ENCODE measurements around the gene MMAB.

MMAB gene

GRCh38 chr12:109573029-109573913 is at the start of gene MMAB, which contains the start of gene MVK:
MMAB (minus strand) TSS chr12:109573504; CDS start chr12:109573480, 24 bp downstream.
MVK (plus strand) TSS chr12:109573794; CDS start chr12:109574823, 1,029 bp downstream.
- Mint-ChIP-seq H3K27ac (peak within 1 kb of the TSS; percentile 97), H3K4me1 (ENCODE audit: low read depth) (peaks cover 25% of the 10 kb centered on the region), H3K4me3 (peak within 1 kb of the TSS; percentile 91), H3K27me3 (ENCODE audit: low read depth) (no peaks in the 10 kb centered on the region), H3K36me3 (ENCODE audit: low read depth) (peaks cover 24% of the 10 kb centered on the region), H3K9me3 (no peaks in the 10 kb centered on the region)
- peak; percentile 99 for DNase-seq (ENCODE audit: low spot score)

GRCh38 chr12:109621901-109622364 is 48.6 kb upstream of the MMAB start:
- no peak overlapping the region for H3K27ac Mint-ChIP-seq
- no peaks in the 10 kb centered on the region for H3K9me3 Mint-ChIP-seq
- DNase-seq (ENCODE audit: low spot score) = no peak
- H3K36me3 Mint-ChIP-seq (ENCODE audit: low read depth) = no peaks in the 10 kb centered on the region
- H3K4me1 Mint-ChIP-seq (ENCODE audit: low read depth) = peaks cover 2% of the 10 kb centered on the region
- no peak overlapping the region for H3K4me3 Mint-ChIP-seq
- peaks cover 20% of the 10 kb centered on the region for H3K27me3 Mint-ChIP-seq (ENCODE audit: low read depth)

GRCh38 chr12:109621211-109621694 is 47.9 kb upstream of the MMAB start:
- no peak overlapping the region for H3K4me3 Mint-ChIP-seq
- H3K9me3 Mint-ChIP-seq = no peaks in the 10 kb centered on the region
- peaks cover 2% of the 10 kb centered on the region for H3K4me1 Mint-ChIP-seq (ENCODE audit: low read depth)
- no peak for DNase-seq (ENCODE audit: low spot score)
- no peaks in the 10 kb centered on the region for H3K36me3 Mint-ChIP-seq (ENCODE audit: low read depth)
- H3K27ac Mint-ChIP-seq = no peak overlapping the region
- H3K27me3 Mint-ChIP-seq (ENCODE audit: low read depth) = peaks cover 20% of the 10 kb centered on the region

- H3K4me3 Mint-ChIP-seq = no peak overlapping the region
- H3K4me1 Mint-ChIP-seq (ENCODE audit: low read depth) = peaks cover 2% of the 10 kb centered on the region
- no peak for DNase-seq (ENCODE audit: low spot score)
- H3K36me3 Mint-ChIP-seq (ENCODE audit: low read depth) = no peaks in the 10 kb centered on the region
- peaks cover 20% of the 10 kb centered on the region for H3K27me3 Mint-ChIP-seq (ENCODE audit: low read depth)
- H3K27ac Mint-ChIP-seq = no peak overlapping the region
- no peaks in the 10 kb centered on the region for H3K9me3 Mint-ChIP-seq
These were observed 45.8 kb upstream of the MMAB start for GRCh38 chr12:109619002-109619604.

- Mint-ChIP-seq H3K9me3 (no peaks in the 10 kb centered on the region), H3K27ac (no peak overlapping the region), H3K4me1 (ENCODE audit: low read depth) (peaks cover 2% of the 10 kb centered on the region), H3K27me3 (ENCODE audit: low read depth) (peaks cover 23% of the 10 kb centered on the region), H3K36me3 (ENCODE audit: low read depth) (no peaks in the 10 kb centered on the region), H3K4me3 (no peak overlapping the region)
- no peak for DNase-seq (ENCODE audit: low spot score)
These were observed 44.8 kb upstream of the MMAB start for GRCh38 chr12:109618082-109618481.

GRCh38 chr12:109617491-109617890 is 44.2 kb upstream of the MMAB start:
- no peak overlapping the region for H3K4me3 Mint-ChIP-seq
- H3K9me3 Mint-ChIP-seq = no peaks in the 10 kb centered on the region
- peaks cover 2% of the 10 kb centered on the region for H3K4me1 Mint-ChIP-seq (ENCODE audit: low read depth)
- no peak for DNase-seq (ENCODE audit: low spot score)
- no peaks in the 10 kb centered on the region for H3K36me3 Mint-ChIP-seq (ENCODE audit: low read depth)
- no peak overlapping the region for H3K27ac Mint-ChIP-seq
- peaks cover 21% of the 10 kb centered on the region for H3K27me3 Mint-ChIP-seq (ENCODE audit: low read depth)

GRCh38 chr12:109615556-109616229 is 42.4 kb upstream of the MMAB start:
- H3K9me3 Mint-ChIP-seq = no peaks in the 10 kb centered on the region
- DNase-seq (ENCODE audit: low spot score) = no peak
- H3K4me1 Mint-ChIP-seq (ENCODE audit: low read depth) = no peaks in the 10 kb centered on the region
- peaks cover 6% of the 10 kb centered on the region for H3K27me3 Mint-ChIP-seq (ENCODE audit: low read depth)
- no peaks in the 10 kb centered on the region for H3K36me3 Mint-ChIP-seq (ENCODE audit: low read depth)
- no peak overlapping the region for H3K4me3 Mint-ChIP-seq
- H3K27ac Mint-ChIP-seq = no peak overlapping the region

GRCh38 chr12:109613649-109614455 is 40.5 kb upstream of the MMAB start:
- H3K36me3 Mint-ChIP-seq (ENCODE audit: low read depth) = no peaks in the 10 kb centered on the region
- H3K27me3 Mint-ChIP-seq (ENCODE audit: low read depth) = peaks cover 13% of the 10 kb centered on the region
- no peak overlapping the region for H3K4me3 Mint-ChIP-seq
- H3K4me1 Mint-ChIP-seq (ENCODE audit: low read depth) = no peaks in the 10 kb centered on the region
- no peaks in the 10 kb centered on the region for H3K9me3 Mint-ChIP-seq
- no peak overlapping the region for H3K27ac Mint-ChIP-seq
- no peak for DNase-seq (ENCODE audit: low spot score)

GRCh38 chr12:109612975-109613502 is 39.7 kb upstream of the MMAB start:
- Mint-ChIP-seq H3K36me3 (ENCODE audit: low read depth) (no peaks in the 10 kb centered on the region), H3K4me1 (ENCODE audit: low read depth) (no peaks in the 10 kb centered on the region), H3K4me3 (no peak overlapping the region), H3K27me3 (ENCODE audit: low read depth) (peaks cover 20% of the 10 kb centered on the region), H3K9me3 (no peaks in the 10 kb centered on the region), H3K27ac (no peak overlapping the region)
- DNase-seq (ENCODE audit: low spot score) = no peak

- DNase-seq (ENCODE audit: low spot score) = no peak
- H3K27ac Mint-ChIP-seq = no peak overlapping the region
- no peaks in the 10 kb centered on the region for H3K9me3 Mint-ChIP-seq
- no peaks in the 10 kb centered on the region for H3K36me3 Mint-ChIP-seq (ENCODE audit: low read depth)
- H3K4me1 Mint-ChIP-seq (ENCODE audit: low read depth) = no peaks in the 10 kb centered on the region
- peaks cover 26% of the 10 kb centered on the region for H3K27me3 Mint-ChIP-seq (ENCODE audit: low read depth)
- no peak overlapping the region for H3K4me3 Mint-ChIP-seq
These were observed 38.7 kb upstream of the MMAB start for GRCh38 chr12:109612003-109612402.

- Mint-ChIP-seq H3K27ac (no peak overlapping the region), H3K4me1 (ENCODE audit: low read depth) (no peaks in the 10 kb centered on the region), H3K9me3 (no peaks in the 10 kb centered on the region), H3K27me3 (ENCODE audit: low read depth) (peaks cover 29% of the 10 kb centered on the region), H3K4me3 (no peak overlapping the region), H3K36me3 (ENCODE audit: low read depth) (no peaks in the 10 kb centered on the region)
- DNase-seq (ENCODE audit: low spot score) = no peak
These were observed 37.9 kb upstream of the MMAB start for GRCh38 chr12:109611223-109611622.

GRCh38 chr12:109610523-109610922 is 37.2 kb upstream of the MMAB start:
- H3K4me3 Mint-ChIP-seq = no peak overlapping the region
- H3K27me3 Mint-ChIP-seq (ENCODE audit: low read depth) = peaks cover 29% of the 10 kb centered on the region
- no peaks in the 10 kb centered on the region for H3K4me1 Mint-ChIP-seq (ENCODE audit: low read depth)
- no peak for DNase-seq (ENCODE audit: low spot score)
- no peaks in the 10 kb centered on the region for H3K36me3 Mint-ChIP-seq (ENCODE audit: low read depth)
- no peaks in the 10 kb centered on the region for H3K9me3 Mint-ChIP-seq
- H3K27ac Mint-ChIP-seq = no peak overlapping the region

- no peak for DNase-seq (ENCODE audit: low spot score)
- Mint-ChIP-seq H3K4me3 (no peak overlapping the region), H3K27ac (no peak overlapping the region), H3K27me3 (ENCODE audit: low read depth) (peaks cover 33% of the 10 kb centered on the region), H3K9me3 (no peaks in the 10 kb centered on the region), H3K36me3 (ENCODE audit: low read depth) (no peaks in the 10 kb centered on the region), H3K4me1 (ENCODE audit: low read depth) (no peaks in the 10 kb centered on the region)
These were observed 36.0 kb upstream of the MMAB start for GRCh38 chr12:109609342-109609741.

All from T-helper 2 cell treated with Interferon-gamma antibody and Interleukin-4, amounts not matched to agents 5 μg/mL and 100 μg/mL, for 36 hours (primary cell).